ENCODE measurements around the gene GHDC.
"Not testable (repeated sequence)": the region's sequence is repeated elsewhere in the genome, so short reads cannot be mapped to it uniquely, and the experiment has no call there.

Gene GHDC

GRCh38 chr17:42193969-42194899 is at the start of gene GHDC:
Gene GHDC (minus strand): TSS chr17:42194494. CDS start chr17:42193581, 913 bp downstream.
- DNase-seq (ENCODE audit: low spot score in 2 of 2) (peak; percentile 60 to 87), ATAC-seq (peak; percentile 96)
- Mint-ChIP-seq H3K36me3 (peaks cover 40% of the 10 kb centered on the region), H3K9me3 (no peaks in the 10 kb centered on the region), H3K27ac (peak within 1 kb of the TSS; percentile 90), H3K4me3 (peak within 1 kb of the TSS; percentile 89), H3K4me1 (peaks cover 29% of the 10 kb centered on the region)

- peaks cover 54% of the 10 kb centered on the region for H3K4me1 Mint-ChIP-seq
- peaks cover 66% of the 10 kb centered on the region for H3K36me3 Mint-ChIP-seq
- ATAC-seq: no peak
- no peak overlapping the region for H3K4me3 Mint-ChIP-seq
- H3K27ac Mint-ChIP-seq: no peak overlapping the region
- H3K9me3 Mint-ChIP-seq: no peaks in the 10 kb centered on the region
- no peak for DNase-seq (ENCODE audit: low spot score in 2 of 2)
Measured at GRCh38 chr17:42243493-42243982, 49.2 kb upstream of the GHDC start.

- no peak for DNase-seq (ENCODE audit: low spot score in 2 of 2)
- no peaks in the 10 kb centered on the region for H3K9me3 Mint-ChIP-seq
- peak overlapping the region; percentile 20 for H3K27ac Mint-ChIP-seq
- H3K36me3 Mint-ChIP-seq: peaks cover 57% of the 10 kb centered on the region
- ATAC-seq: no peak
- no peak overlapping the region for H3K4me3 Mint-ChIP-seq
- H3K4me1 Mint-ChIP-seq: peaks cover 38% of the 10 kb centered on the region
Measured at GRCh38 chr17:42241871-42242270, 47.6 kb upstream of the GHDC start.

- DNase-seq (ENCODE audit: low spot score in 2 of 2); H3K27ac Mint-ChIP-seq; ATAC-seq; H3K9me3 Mint-ChIP-seq; H3K4me3 Mint-ChIP-seq: not testable (repeated sequence)
- Mint-ChIP-seq H3K4me1 (peaks cover 33% of the 10 kb centered on the region), H3K36me3 (peaks cover 56% of the 10 kb centered on the region)
Measured at GRCh38 chr17:42240863-42241262, 46.6 kb upstream of the GHDC start.

GRCh38 chr17:42240201-42240600 is 45.9 kb upstream of the GHDC start:
- Mint-ChIP-seq H3K36me3 (peaks cover 58% of the 10 kb centered on the region), H3K9me3 (no peaks in the 10 kb centered on the region), H3K27ac (no peak overlapping the region), H3K4me3 (no peak overlapping the region), H3K4me1 (peaks cover 34% of the 10 kb centered on the region)
- DNase-seq (ENCODE audit: low spot score in 2 of 2) (no peak), ATAC-seq (no peak)

- peaks cover 41% of the 10 kb centered on the region for H3K4me1 Mint-ChIP-seq
- peaks cover 53% of the 10 kb centered on the region for H3K36me3 Mint-ChIP-seq
- DNase-seq (ENCODE audit: low spot score in 2 of 2); ATAC-seq; H3K4me3 Mint-ChIP-seq; H3K27ac Mint-ChIP-seq; H3K9me3 Mint-ChIP-seq: not testable (repeated sequence)
Measured at GRCh38 chr17:42239576-42239975, 45.3 kb upstream of the GHDC start.

GRCh38 chr17:42236760-42237159 is 42.5 kb upstream of the GHDC start:
- Mint-ChIP-seq H3K4me1 (peaks cover 33% of the 10 kb centered on the region), H3K27ac (no peak overlapping the region), H3K36me3 (peaks cover 48% of the 10 kb centered on the region), H3K9me3 (no peaks in the 10 kb centered on the region), H3K4me3 (no peak overlapping the region)
- DNase-seq (ENCODE audit: low spot score in 2 of 2) (no peak), ATAC-seq (no peak)

- no peak overlapping the region for H3K4me3 Mint-ChIP-seq
- peaks cover 56% of the 10 kb centered on the region for H3K36me3 Mint-ChIP-seq
- no peaks in the 10 kb centered on the region for H3K9me3 Mint-ChIP-seq
- H3K4me1 Mint-ChIP-seq: peaks cover 16% of the 10 kb centered on the region
- no peak for ATAC-seq
- no peak for DNase-seq (ENCODE audit: low spot score in 2 of 2)
- peak overlapping the region; percentile 26 for H3K27ac Mint-ChIP-seq
Measured at GRCh38 chr17:42233994-42234393, 39.7 kb upstream of the GHDC start.

GRCh38 chr17:42233156-42233555 is 38.9 kb upstream of the GHDC start:
- Mint-ChIP-seq H3K4me3 (no peak overlapping the region), H3K27ac (no peak overlapping the region), H3K4me1 (peaks cover 23% of the 10 kb centered on the region), H3K9me3 (no peaks in the 10 kb centered on the region), H3K36me3 (peaks cover 57% of the 10 kb centered on the region)
- DNase-seq (ENCODE audit: low spot score in 2 of 2): no peak
- no peak for ATAC-seq

- peaks cover 73% of the 10 kb centered on the region for H3K36me3 Mint-ChIP-seq
- DNase-seq (ENCODE audit: low spot score in 2 of 2): no peak
- peak overlapping the region; percentile 37 for H3K27ac Mint-ChIP-seq
- peaks cover 25% of the 10 kb centered on the region for H3K4me1 Mint-ChIP-seq
- ATAC-seq: peak; percentile 95
- H3K4me3 Mint-ChIP-seq: no peak overlapping the region
- no peaks in the 10 kb centered on the region for H3K9me3 Mint-ChIP-seq
Measured at GRCh38 chr17:42230225-42230624, 35.9 kb upstream of the GHDC start.

- H3K36me3 Mint-ChIP-seq: peaks cover 95% of the 10 kb centered on the region
Measured at GRCh38 chr17:42227849-42228700, 33.8 kb upstream of the GHDC start.

GRCh38 chr17:42225646-42226045 is 31.4 kb upstream of the GHDC start:
- no peak overlapping the region for H3K27ac Mint-ChIP-seq
- no peaks in the 10 kb centered on the region for H3K9me3 Mint-ChIP-seq
- H3K4me1 Mint-ChIP-seq: peaks cover 17% of the 10 kb centered on the region
- H3K4me3 Mint-ChIP-seq: no peak overlapping the region
- H3K36me3 Mint-ChIP-seq: peaks cover 100% of the 10 kb centered on the region
- ATAC-seq (no peak), DNase-seq (ENCODE audit: low spot score in 2 of 2) (no peak)

More at GRCh38 chr17:42227849-42228700, 33.8 kb upstream of the GHDC start:
- DNase-seq (ENCODE audit: low spot score in 2 of 2) (no peak), ATAC-seq (no peak)
- peaks cover 10% of the 10 kb centered on the region for H3K4me1 Mint-ChIP-seq
- H3K4me3 Mint-ChIP-seq: no peak overlapping the region
- peak overlapping the region; percentile 57 for H3K27ac Mint-ChIP-seq
- no peaks in the 10 kb centered on the region for H3K9me3 Mint-ChIP-seq

- H3K27ac Mint-ChIP-seq: no peak overlapping the region
- peaks cover 17% of the 10 kb centered on the region for H3K4me1 Mint-ChIP-seq
- DNase-seq (ENCODE audit: low spot score in 2 of 2) (no peak), ATAC-seq (no peak)
- peaks cover 100% of the 10 kb centered on the region for H3K36me3 Mint-ChIP-seq
- no peak overlapping the region for H3K4me3 Mint-ChIP-seq
- no peaks in the 10 kb centered on the region for H3K9me3 Mint-ChIP-seq
Measured at GRCh38 chr17:42224651-42225050, 30.4 kb upstream of the GHDC start.

GRCh38 chr17:42221886-42222745 is 27.8 kb upstream of the GHDC start:
- no peaks in the 10 kb centered on the region for H3K9me3 Mint-ChIP-seq
- no peak overlapping the region for H3K4me3 Mint-ChIP-seq
- H3K36me3 Mint-ChIP-seq: peaks cover 96% of the 10 kb centered on the region
- peak overlapping the region; percentile 52 for H3K27ac Mint-ChIP-seq
- peaks cover 8% of the 10 kb centered on the region for H3K4me1 Mint-ChIP-seq
- DNase-seq (ENCODE audit: low spot score in 2 of 2) (peak; percentile 17 to 65), ATAC-seq (peak; percentile 85)

Measured in stimulated activated effector memory CD8-positive, alpha-beta T cell treated with anti-CD3 and anti-CD28 coated beads, Interleukin-12 subunit alpha, Interleukin-12 subunit beta, amount 100 ng/mL, for 72 hours (primary cell).